Hippocampal formation (tissue), 2 donors: ENCODE results near the gene GCN1.

Experiments
- DNase-seq, 2 donors: peaks; one replicate each; lab custom pipeline; 2025; lab: John Stamatoyannopoulos, UW

GCN1 gene

DNA sequence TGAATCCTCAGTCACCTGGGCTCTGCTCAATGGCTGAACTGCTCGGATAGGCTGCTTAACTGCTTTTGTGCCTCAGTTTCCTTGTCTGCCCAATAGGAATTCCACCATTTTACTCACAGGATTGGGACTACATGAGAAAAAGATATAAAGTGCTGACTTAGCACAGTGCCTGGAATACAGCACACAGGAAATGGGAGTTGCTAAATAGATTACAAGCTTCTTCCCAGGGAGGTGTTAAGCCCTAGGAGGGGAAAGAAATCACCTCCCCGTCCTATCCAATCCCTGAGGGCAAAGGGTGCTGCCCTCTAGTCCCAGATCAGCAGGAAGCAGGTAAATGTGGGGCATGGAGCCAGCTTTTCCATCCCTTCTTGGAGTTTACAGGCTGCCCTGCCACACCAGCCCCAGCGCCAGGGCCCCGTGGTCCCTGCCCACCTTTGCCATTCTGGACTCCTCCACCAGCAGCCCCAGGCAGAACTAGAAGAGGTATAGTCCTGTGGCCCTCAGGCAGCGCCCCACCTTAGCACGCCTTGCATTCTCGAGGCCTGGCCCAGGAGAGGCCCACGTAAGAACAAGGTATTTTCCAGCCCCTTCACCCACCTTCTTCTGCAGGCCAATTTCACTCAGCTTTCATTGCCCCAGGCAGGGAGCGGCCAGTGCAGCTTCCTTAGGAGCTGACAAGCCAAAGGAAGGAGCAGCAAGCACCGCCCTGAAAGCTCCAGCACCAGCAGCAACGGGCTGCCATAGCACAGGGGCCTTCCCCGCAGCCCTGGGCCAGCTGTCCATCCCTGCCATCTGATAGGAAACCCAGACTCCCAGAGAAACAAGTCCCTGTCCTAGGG lies 35.2 kb upstream of the GCN1 start:
- no peak for DNase-seq

- DNase-seq = no peak
These were observed 34.6 kb upstream of the GCN1 start for GRCh38 chr12:120229071-120229486.

GRCh38 chr12:120228291-120229070 lies 34.0 kb upstream of the GCN1 start:
- peak; percentile 71 to 80 for DNase-seq

GRCh38 chr12:120228041-120228290 lies 33.5 kb upstream of the GCN1 start:
- DNase-seq = no peak

DNA sequence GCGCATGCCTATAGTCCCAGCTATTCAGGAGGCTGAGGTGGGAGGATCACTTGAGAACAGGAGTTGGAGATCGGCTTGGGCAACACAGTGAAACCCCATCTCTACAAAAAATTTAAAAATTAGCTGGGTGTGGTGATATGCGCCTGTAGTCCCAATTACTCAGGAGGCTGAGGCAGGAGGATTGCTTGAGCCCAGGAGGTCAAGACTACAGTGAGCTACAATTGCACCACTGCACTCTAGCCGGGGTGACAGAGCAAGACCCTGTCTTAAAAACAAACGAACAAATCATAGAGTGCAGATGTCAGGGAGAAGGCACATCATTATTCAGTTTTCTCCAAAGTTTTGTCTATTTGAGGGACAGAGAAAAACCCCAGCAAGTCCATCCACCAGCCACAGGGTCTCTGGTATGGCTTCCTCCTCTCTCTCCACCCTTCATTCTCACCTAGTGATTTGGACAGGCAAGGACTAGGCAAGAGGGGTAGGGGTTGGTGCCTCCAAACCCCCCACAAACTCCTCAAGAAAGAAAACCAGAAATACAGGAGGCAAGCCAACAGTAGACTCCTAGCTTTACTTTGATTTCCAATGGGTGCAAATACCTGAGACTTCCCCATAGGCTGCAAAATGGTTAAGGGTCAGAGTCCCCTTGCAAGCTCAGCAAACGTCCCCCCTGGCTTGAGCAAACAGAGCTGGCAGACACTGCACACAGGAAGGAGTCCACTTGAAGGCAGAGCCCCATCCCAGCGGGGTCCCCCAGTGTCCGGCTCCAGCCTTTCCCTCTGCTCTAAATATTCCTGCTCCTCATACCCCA lies 32.9 kb upstream of the GCN1 start:
- DNase-seq = no peak

GRCh38 chr12:120225852-120226640 lies 31.5 kb upstream of the GCN1 start:
- no peak for DNase-seq

GRCh38 chr12:120225200-120225558 lies 30.7 kb upstream of the GCN1 start:
- no peak for DNase-seq

- no peak for DNase-seq
These were observed 30.0 kb upstream of the GCN1 start for GRCh38 chr12:120224304-120225199.

DNA sequence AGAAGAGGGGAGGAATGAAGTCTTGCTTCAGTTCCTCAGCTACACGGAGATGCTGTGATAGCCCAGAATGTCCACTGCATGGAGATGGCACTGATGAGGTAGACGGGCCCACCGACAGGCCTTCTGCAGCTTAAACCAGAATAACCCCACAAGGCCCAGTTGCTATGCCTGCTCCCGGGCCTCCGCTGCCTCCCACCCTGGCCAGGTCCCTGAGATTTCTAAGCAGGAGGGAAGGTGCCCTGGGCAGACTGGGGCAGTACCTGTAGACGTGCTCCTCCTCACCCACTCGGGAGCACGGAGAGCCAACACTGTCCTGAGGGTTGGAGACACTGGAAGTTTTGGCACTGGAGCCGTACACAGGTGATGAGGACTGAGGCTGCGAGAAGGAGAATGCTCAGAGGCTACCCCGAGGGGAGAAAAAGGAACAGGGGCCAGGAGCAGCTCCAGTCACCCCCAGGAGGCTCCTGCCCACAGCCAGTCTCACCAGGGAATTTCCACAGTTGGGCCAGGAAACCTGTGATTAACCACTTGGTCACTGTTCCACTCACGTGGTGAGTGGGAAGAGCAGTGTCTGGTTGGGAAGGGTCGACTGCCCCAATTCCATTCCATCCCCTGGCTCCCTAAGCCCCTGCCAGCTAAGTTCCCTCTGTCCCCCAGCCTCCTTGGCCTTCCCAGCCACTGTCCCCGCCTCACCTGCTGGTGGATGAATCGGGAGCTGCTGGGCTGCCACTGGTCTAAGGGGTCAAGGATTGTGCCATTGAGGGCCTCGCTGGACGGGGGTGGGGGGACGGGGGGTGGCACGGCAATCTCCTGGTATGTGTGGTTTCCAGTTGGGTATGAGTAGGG lies 29.2 kb upstream of the GCN1 start:
- DNase-seq = no peak

GRCh38 chr12:120222288-120222832 lies 27.8 kb upstream of the GCN1 start:
- no peak for DNase-seq

DNA sequence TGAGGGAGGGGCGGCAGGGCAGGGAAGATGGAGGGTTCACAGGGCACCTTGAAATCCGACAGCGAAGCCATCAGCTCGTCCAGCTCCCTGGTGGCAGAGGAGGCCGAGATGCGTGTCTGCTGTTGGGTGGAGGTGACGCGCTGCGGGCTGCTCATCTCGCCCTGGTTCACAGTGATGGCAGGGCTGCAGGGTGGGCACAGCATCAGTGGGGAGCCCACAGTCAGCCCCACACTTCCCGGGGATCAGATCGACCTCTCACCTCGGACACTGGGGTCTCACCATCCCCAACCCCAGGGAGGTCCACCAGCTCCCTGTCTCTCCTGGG lies 27.0 kb upstream of the GCN1 start:
- no peak for DNase-seq

DNA sequence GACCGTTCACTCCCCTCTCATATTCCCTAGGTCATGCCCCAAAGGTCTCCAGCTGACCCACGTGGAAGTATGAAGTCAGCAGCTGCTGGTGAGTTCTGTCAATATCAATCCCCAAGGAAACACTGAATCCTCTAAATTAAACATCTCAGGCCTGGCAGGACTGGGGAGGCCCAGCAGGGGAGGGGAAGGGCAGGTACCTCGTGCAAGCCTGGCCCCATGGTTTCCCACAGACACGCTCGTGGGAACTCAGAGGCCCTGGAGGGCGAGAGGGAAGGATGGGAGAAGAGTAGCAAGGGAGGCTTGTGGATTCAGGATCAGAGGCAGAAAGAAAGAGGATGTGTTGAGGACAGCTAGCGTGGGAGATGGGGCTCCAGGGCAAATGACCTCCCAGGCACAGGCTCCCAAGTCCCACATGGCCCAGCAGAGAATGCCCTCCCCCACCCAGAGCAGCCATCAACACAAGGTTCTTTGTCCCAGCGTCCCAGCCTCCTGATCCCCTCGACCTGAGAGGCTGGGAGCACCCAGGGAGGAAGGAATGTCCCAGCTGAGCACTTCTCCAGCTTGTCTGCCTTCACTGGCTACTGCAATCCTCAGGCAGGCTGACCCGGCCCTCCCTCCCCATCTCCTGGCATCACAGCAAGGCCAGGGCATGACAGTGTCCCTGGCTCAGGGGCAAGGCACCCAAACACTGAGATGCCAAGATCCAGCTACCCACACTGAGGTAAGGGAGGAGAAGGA lies 26.5 kb upstream of the GCN1 start:
- DNase-seq = no peak

GRCh38 chr12:120218680-120219606 lies 24.4 kb upstream of the GCN1 start:
- no peak for DNase-seq

DNA sequence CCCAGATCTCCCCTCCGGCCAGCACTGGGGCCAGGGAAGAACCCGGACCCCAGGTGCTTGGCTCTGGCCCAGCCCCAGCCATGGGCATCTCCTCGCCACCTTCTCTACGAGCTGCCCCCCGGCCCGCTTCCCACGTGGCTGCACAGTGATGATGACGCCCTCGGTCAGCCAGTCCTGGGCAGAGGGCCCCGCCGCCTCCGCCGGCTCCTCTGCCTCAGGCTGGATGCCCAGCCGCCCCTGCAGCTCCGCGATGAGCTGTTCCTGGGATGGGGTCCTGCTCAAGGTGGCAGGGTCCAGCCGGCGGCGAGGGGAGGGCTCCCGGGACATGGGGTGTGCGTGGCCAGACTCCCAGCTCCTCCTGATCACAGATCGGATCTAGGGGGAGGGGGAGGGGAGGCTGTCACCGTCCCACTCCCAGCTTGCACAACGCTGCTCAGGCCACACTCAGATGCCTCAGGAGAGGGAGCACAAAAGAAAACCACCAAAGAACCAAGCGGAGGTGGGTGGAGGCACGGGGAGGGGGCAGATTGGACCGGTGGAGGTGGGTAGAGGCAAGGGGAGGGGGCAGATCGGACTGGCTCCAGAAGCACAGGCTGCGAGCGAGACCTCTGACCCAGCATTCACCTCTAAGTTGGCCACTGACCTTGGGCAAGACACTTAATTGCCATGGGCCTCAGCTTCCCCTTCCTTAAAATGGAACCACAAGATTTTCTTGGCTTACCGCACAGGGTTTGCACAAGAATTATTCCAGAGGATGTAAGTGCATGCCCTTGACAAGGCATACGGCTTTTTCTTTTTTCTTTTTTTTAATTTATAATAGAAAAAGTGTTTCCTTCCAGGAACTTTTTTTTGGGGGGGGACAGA lies 22.5 kb upstream of the GCN1 start:
- DNase-seq = no peak

DNA sequence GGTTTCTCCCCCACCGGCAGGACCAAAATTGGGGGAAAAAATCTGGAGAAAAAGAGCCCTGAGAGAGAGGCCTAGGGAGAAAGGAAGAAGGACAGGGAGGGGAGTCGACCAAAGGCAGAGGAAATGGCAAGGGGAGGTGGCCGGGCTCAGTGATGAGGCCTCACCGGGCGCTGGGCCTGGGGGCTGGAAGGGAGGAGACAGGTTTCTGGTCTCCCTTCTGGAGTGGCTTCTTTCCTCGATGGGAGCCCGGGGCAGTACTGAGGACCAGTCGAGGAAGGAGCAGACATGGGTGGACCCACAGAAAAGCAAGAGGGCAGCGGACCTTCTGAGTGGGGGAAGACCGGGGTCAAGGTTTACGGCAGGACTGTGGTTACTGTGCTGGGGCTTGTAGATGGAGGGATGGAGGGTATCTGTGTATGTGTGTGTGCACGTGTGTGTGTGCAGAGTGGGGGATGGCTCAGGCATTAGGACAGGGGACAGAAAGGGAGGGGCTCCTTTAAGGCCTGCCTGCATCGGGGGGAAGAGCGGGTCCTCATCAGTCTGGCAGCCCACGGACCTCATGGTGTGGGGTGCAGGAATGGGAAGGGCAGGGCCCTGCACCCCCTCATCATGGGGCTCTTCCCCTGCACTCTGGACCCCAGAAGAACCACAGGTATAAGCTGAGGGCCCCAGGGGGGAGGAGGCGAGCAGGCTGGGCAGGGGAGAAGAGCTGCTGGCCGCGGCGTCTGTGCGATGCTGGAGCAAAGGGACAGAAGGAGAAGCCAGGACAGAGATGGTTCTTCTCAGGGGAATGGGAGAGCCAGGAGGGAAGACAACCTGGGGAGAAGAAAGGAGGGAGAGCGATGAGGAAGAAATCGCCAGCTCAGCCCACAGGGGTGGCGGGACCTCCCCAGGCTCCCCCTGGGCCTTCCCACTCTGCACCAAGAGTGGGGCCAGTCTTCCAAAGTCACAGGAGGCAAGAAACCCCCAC lies 21.5 kb upstream of the GCN1 start:
- DNase-seq = no peak

GRCh38 chr12:120215357-120215735 lies 20.8 kb upstream of the GCN1 start:
- no peak for DNase-seq
